Fibroblast of villous mesenchyme (primary cell): Measurements from ENCODE around the gene RRAGD. TPM values are rescaled to one million over a fixed set of nuclear protein-coding genes. Genes with fewer than 3 reads are reported as not detected.

ENCODE experiments used
- DNase-seq: peaks from one replicate; pipeline ENCODE4 v3.0.0-alpha.2; 2010; ENCODE audit warnings: low read depth
- H3K4me3 ChIP-seq: 2 replicates; pipeline ENCODE4 v1.5.1; 2011; ENCODE audit warnings: low read depth, mild to moderate bottlenecking, low read length
- total RNA-seq: library from RNA; depleted of rRNA; stranded (reverse); fragments of >200 nt; gene quantifications from 2 replicates; pipeline ENCODE4 v1.2.3, GENCODE V29; 2012
- TF ChIP-seq, protein P1 (sequence below): IDR thresholded peaks from 2 replicates; pipeline ENCODE4 v1.5.1; 2012; ENCODE audit warnings: low read depth, mild to moderate bottlenecking, low read length; ENCODE audit not compliant: insufficient read depth

Gene RRAGD
- total RNA-seq, 1 donor, result under 0.01 TPM

- TF ChIP-seq, protein P1, sequence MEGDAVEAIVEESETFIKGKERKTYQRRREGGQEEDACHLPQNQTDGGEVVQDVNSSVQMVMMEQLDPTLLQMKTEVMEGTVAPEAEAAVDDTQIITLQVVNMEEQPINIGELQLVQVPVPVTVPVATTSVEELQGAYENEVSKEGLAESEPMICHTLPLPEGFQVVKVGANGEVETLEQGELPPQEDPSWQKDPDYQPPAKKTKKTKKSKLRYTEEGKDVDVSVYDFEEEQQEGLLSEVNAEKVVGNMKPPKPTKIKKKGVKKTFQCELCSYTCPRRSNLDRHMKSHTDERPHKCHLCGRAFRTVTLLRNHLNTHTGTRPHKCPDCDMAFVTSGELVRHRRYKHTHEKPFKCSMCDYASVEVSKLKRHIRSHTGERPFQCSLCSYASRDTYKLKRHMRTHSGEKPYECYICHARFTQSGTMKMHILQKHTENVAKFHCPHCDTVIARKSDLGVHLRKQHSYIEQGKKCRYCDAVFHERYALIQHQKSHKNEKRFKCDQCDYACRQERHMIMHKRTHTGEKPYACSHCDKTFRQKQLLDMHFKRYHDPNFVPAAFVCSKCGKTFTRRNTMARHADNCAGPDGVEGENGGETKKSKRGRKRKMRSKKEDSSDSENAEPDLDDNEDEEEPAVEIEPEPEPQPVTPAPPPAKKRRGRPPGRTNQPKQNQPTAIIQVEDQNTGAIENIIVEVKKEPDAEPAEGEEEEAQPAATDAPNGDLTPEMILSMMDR, result no peak
- no peak overlapping the region for H3K4me3 ChIP-seq
- DNase-seq, result no peak
Observed at GRCh38 chr6:89393659-89394058, 18.4 kb downstream of the RRAGD start.

DNA sequence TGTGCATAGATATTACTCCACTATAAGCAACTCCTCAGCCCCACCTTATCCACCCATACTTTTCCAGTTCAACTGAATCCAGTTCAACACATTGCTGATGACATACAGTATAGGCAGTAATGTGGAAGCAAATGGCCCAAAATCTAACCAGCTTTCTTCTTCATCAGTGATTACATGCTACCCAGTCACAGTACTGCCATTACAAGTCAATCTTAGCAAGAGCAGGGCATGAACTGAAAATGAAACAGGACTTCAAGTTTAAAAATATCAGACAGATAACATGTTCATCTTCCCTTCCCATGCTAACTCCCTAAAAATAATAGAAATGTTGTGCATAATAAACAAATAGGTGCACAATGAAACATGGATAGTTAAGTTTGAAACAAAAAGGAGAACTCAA is 19.2 kb downstream of the RRAGD start:
- TF ChIP-seq, protein P1, result no peak
- no peak overlapping the region for H3K4me3 ChIP-seq
- DNase-seq, result no peak

DNA sequence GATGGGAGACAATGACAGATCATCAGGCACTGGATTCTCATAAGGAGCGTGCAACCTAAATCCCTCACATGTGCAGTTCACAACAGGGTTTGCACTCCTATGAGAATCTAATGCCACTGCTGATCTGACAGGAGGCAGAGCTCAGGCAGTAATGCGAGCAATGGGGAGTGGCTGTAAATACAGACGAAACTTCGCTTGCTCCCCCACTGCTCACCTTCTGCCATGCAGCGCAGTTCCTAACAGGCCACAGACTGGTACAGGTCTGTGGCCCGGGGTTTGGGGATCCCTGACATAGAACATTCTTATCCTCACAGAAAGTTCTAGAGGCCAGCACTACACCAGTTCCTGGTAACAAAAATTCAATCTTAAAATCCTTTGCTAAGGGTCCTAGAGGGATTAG is 23.2 kb downstream of the RRAGD start:
- TF ChIP-seq, protein P1, result no peak
- H3K4me3 ChIP-seq, result no peak overlapping the region
- no peak for DNase-seq

DNA sequence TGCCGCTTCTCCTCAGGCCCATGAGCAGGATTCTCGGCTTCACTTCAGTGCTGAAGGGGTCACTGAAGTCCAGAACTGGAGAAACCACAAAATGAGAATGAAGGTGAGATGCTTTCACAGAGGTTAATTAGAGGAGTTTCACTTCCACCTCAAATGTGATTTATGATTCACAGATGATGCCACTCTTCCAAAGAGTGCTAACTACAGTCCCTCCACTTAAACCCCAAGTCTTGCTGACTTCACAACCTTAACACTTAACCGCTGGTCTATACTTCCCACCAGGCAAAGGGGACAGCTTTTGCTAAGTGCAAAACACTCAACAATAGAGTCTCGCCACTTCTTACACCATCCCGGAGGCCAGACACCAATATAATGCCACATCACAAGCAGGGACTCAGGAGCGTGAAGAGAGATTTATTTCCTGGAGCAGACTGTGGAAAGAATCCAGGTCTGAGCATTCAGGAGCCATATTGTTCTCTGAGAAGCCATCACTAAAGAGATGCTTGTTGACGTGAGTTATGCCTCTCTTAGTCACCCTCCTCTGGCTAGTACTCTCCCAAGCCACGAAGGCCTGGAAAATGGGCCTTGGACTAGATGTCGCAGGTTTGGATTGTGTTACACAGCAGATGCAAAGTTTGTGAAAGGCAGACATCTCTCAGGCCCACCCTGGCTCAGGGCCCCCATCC is 24.4 kb downstream of the RRAGD start:
- H3K4me3 ChIP-seq, result no peak overlapping the region
- no peak for DNase-seq
- TF ChIP-seq, protein P1, result no peak

- TF ChIP-seq, protein P1, result no peak
- H3K4me3 ChIP-seq, result no peak overlapping the region
- no peak for DNase-seq
Observed at GRCh38 chr6:89386917-89387491, 25.1 kb downstream of the RRAGD start.

DNA sequence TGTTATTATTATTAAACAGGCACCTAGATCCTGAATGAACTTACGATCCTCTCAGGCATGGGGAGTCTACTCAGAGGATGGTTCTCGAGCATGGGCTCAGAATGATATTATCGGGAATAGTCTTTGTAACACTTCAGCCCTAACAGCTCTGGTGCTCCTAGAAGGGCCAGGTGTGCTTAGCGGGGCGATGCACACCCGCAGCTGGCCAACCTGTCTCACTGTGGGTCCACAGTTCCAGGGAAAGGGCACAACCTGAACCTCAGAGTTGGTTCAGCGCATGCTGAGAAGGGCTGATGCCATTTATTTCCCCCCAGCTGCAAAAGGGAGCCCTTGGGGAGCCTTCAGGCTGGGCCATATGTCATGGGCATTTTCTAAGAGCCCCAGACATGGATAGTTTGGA is 26.2 kb downstream of the RRAGD start:
- no peak for DNase-seq
- TF ChIP-seq, protein P1, result no peak
- H3K4me3 ChIP-seq, result no peak overlapping the region
